Stimulated activated CD4-positive, alpha-beta T cell treated with anti-CD3 and anti-CD28 coated beads, Interleukin-4, amount 100 ng/mL, for 24 hours (primary cell): ENCODE data around the gene TES.
"Not testable (repeated sequence)": the region's sequence is repeated elsewhere in the genome, so short reads cannot be mapped to it uniquely, and the experiment has no call there.

ENCODE experiments used
- DNase-seq: peaks from one replicate; pipeline ENCODE4 v3.0.0-alpha.2; 2020

Gene TES

DNA sequence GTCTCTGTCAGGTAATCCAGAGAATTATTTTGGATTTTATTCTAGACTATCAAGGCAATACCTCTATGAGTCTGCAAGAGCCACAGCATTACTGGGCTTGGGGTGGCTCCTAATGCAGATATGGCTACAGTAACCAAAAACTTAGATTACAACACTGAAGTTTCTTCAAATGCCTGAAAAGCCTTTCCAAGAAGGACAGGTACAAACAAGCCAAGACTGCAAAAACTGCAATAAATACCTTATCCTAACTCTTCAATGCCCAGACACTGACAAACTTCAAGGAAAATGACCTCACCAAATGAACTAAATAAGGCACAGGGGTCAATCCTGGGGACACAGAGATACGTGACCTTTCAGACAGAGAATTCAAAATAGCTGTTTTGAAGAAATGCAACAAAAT lies 82.0 kb downstream of the TES start:
- DNase-seq, result no peak

DNA sequence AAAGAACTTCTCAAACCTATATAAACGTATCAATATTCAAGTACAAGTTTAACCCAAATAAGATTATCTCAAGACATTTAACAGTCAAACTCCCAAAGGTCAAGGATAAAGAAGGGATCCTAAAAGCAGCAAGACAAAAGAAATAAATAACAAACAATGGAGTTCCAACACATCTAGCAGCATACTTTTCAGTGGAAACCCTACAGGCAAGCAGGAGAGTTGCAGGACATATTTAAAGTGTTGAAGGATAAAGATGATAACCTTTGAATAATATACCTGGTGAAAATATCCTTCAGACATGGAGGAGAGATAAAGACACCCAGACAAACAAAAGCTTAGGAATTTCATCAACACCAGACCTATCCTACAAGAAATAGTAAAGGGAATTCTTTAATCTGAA lies 82.8 kb downstream of the TES start:
- no peak for DNase-seq

DNA sequence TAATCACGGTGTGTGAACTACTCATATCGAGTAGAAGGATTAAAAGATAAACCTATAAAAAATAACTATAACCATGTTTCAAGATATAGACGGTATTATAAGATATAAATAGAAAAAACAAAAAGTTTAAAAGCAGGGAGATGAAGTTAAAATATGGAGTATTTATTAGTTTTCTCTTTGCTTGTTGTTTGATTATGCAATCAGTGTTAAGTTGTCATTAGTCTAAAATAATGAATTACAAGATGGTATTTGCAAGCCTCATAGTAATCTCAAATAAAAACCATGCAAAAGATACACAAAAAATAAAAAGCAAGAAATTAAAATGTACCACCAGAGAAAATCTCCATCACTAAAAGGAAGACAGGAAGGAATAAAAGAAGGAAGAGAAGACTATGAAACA lies 83.3 kb downstream of the TES start:
- no peak for DNase-seq

GRCh38 chr7:116295903-116296302 lies 85.6 kb downstream of the TES start:
- not testable (repeated sequence) for DNase-seq

GRCh38 chr7:116298055-116298454 lies 87.7 kb downstream of the TES start:
- DNase-seq, result no peak

GRCh38 chr7:116298576-116298975 lies 88.2 kb downstream of the TES start:
- no peak for DNase-seq

- DNase-seq, result no peak
These were observed 95.4 kb downstream of the TES start for GRCh38 chr7:116305485-116306408.

DNA sequence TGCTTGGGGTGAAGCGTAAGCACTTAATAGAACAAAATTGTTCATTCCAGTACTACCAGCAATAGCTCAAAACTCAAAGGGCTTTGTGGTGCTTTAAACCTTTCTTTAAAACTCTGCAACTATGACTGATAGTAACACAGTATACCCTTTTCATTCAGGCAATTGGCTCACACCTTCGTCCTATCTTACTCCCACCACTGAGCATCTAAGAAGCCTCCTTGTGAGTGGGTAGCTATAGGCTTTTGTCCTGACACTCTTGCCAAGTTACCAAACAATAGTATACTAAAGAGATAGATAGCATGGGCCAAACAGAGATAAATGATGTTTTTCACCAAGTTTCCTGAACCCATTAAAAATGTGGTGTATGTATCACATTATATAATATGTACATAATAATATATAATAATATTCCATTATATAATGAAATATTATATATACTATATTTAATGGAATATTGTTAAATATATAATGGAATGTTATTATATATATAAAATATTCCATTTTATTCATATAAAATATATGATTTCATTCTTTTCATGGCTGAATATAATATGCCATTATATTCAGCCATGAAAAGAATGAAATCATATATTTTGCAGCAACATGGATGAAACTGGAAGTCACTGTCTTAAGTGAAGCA lies 96.2 kb downstream of the TES start:
- DNase-seq, result no peak

- DNase-seq, result no peak
These were observed 96.9 kb downstream of the TES start for GRCh38 chr7:116307253-116307652.
